H9 (cell line): ENCODE data around the gene SORBS1. TPM values are rescaled to one million over a fixed set of nuclear protein-coding genes. Genes with fewer than 3 reads are reported as not detected.

ENCODE experiments used
- DNase-seq: peaks from one replicate; pipeline ENCODE4 v3.0.0-alpha.2; 2017
- H2AFZ ChIP-seq: one replicate; pipeline ENCODE4 v1.6.1; 2013; ENCODE audit warnings: mild to moderate bottlenecking, low read length, control low read depth, moderate library complexity
- H2AK5ac ChIP-seq: 2 replicates; pipeline ENCODE4 v1.6.1; 2013; ENCODE audit warnings: low read length, control low read depth, mixed read lengths; ENCODE audit not compliant: insufficient read length
- H2BK120ac ChIP-seq: one replicate; pipeline ENCODE4 v1.6.1; 2013; ENCODE audit warnings: low read depth, mild to moderate bottlenecking, low read length, control low read depth, inconsistent platforms; ENCODE audit not compliant: poor library complexity, severe bottlenecking
- H2BK12ac ChIP-seq: 2 replicates; pipeline ENCODE4 v1.6.1; 2013; ENCODE audit warnings: low read length, control low read depth, mixed read lengths, low read depth; ENCODE audit not compliant: insufficient read length
- H2BK15ac ChIP-seq: 2 replicates; pipeline ENCODE4 v1.6.1; 2013; ENCODE audit warnings: low read depth, low read length, control low read depth
- H2BK20ac ChIP-seq: one replicate; pipeline ENCODE4 v1.6.1; 2013; ENCODE audit warnings: low read depth, mild to moderate bottlenecking, low read length, control low read depth, inconsistent platforms; ENCODE audit not compliant: poor library complexity, severe bottlenecking
- H2BK5ac ChIP-seq: 2 replicates; pipeline ENCODE4 v1.6.1; 2013; ENCODE audit warnings: low read length, control low read depth, mixed read lengths; ENCODE audit not compliant: insufficient read length
- H3K14ac ChIP-seq: 2 replicates; pipeline ENCODE4 v1.6.1; 2013; ENCODE audit warnings: low read length, control low read depth; ENCODE audit not compliant: insufficient read depth
- H3K18ac ChIP-seq: 2 replicates; pipeline ENCODE4 v1.6.1; 2013; ENCODE audit warnings: low read depth, mild to moderate bottlenecking, mixed read lengths, low read length, control low read depth; ENCODE audit not compliant: insufficient read length
- H3K23ac ChIP-seq: 2 replicates; pipeline ENCODE4 v1.6.1; 2013; ENCODE audit warnings: low read length, control low read depth, mixed read lengths, low read depth; ENCODE audit not compliant: insufficient read length
- H3K23me2 ChIP-seq: 2 replicates; pipeline ENCODE4 v1.6.1; 2013; ENCODE audit warnings: low read depth, mild to moderate bottlenecking, mixed read lengths, low read length, control low read depth; ENCODE audit not compliant: insufficient read length, poor library complexity, severe bottlenecking
- H3K27ac ChIP-seq: 2 replicates; pipeline ENCODE4 v1.5.1; 2013; ENCODE audit warnings: low read length, control low read depth, mixed read lengths, low read depth; ENCODE audit not compliant: insufficient read length
- H3K27me3 ChIP-seq: 2 replicates; pipeline ENCODE4 v1.6.1; 2013; ENCODE audit warnings: low read length, control low read depth, inconsistent platforms; ENCODE audit not compliant: insufficient read depth
- H3K4ac ChIP-seq: 2 replicates; pipeline ENCODE4 v1.6.1; 2013; ENCODE audit warnings: low read depth, mild to moderate bottlenecking, control low read depth, inconsistent platforms, low read length, moderate library complexity
- H3K4me1 ChIP-seq: 2 replicates; pipeline ENCODE4 v1.6.1; 2013; ENCODE audit warnings: low read length, control low read depth, inconsistent platforms; ENCODE audit not compliant: insufficient read depth
- H3K4me2 ChIP-seq: 2 replicates; pipeline ENCODE4 v1.6.1; 2013; ENCODE audit warnings: low read length, control low read depth, mixed read lengths; ENCODE audit not compliant: insufficient read length, insufficient read depth
- H3K56ac ChIP-seq: 2 replicates; pipeline ENCODE4 v1.6.1; 2013; ENCODE audit warnings: low read depth, mild to moderate bottlenecking, mixed read lengths, low read length, control low read depth; ENCODE audit not compliant: insufficient read length
- H3K79me1 ChIP-seq: 2 replicates; pipeline ENCODE4 v1.6.1; 2013; ENCODE audit warnings: low read depth, mild to moderate bottlenecking, moderate library complexity, low read length, control low read depth, inconsistent platforms; ENCODE audit not compliant: insufficient read depth, poor library complexity, severe bottlenecking
- H3K79me2 ChIP-seq: 2 replicates; pipeline ENCODE4 v1.6.1; 2013; ENCODE audit warnings: low read length, control low read depth, inconsistent platforms; ENCODE audit not compliant: insufficient read depth
- H3K9ac ChIP-seq: 2 replicates; pipeline ENCODE4 v1.6.1; 2013; ENCODE audit warnings: low read length, control low read depth, mixed read lengths; ENCODE audit not compliant: insufficient read length; ENCODE audit errors: extremely low read depth
- H3K9me3 ChIP-seq: one replicate; pipeline ENCODE4 v1.6.1; 2013; ENCODE audit warnings: low read depth, low read length, inconsistent platforms; ENCODE audit not compliant: control insufficient read depth
- H3T11ph ChIP-seq: one replicate; pipeline ENCODE4 v1.6.1; 2013; ENCODE audit warnings: mild to moderate bottlenecking, low read length, control low read depth, inconsistent platforms
- H4K20me1 ChIP-seq: one replicate; pipeline ENCODE4 v1.6.1; 2013; ENCODE audit not compliant: control insufficient read depth, insufficient read length, insufficient read depth
- H4K5ac ChIP-seq: 2 replicates; pipeline ENCODE4 v1.6.1; 2013; ENCODE audit warnings: low read depth, mild to moderate bottlenecking, mixed read lengths, low read length, control low read depth; ENCODE audit not compliant: insufficient read length
- H4K8ac ChIP-seq: replicated peaks from 2 replicates; pipeline ENCODE4 v1.6.1; 2013; ENCODE audit warnings: low read length, control low read depth, mixed read lengths, low read depth; ENCODE audit not compliant: insufficient read length
- H4K91ac ChIP-seq: 2 replicates; pipeline ENCODE4 v1.6.1; 2013; ENCODE audit warnings: low read depth, mild to moderate bottlenecking, moderate library complexity, mixed read lengths, low read length, control low read depth; ENCODE audit not compliant: insufficient read length
- H3K27ac Mint-ChIP-seq, 3 experiments: 2 replicates in 2 of 3; 3 replicates in 1 of 3; pipeline ENCODE4 v1.8.0; 2020 to 2021; ENCODE audit warnings: mixed read lengths in 3 of 3, mild to moderate bottlenecking in 1 of 3, moderate library complexity in 1 of 3
- H3K27me3 Mint-ChIP-seq: 2 replicates; pipeline ENCODE4 v1.8.0; 2021; ENCODE audit warnings: low read depth, mild to moderate bottlenecking, moderate library complexity, mixed read lengths
- H3K36me3 Mint-ChIP-seq, 3 experiments: 2 replicates in 2 of 3; 3 replicates in 1 of 3; pipeline ENCODE4 v1.8.0; 2020 to 2021; ENCODE audit warnings: low read depth in 3 of 3, mixed read lengths in 3 of 3; ENCODE audit not compliant: insufficient read depth in 1 of 3
- H3K4me1 Mint-ChIP-seq, 2 experiments: 2 replicates each; pipeline ENCODE4 v1.8.0; 2020; ENCODE audit warnings: mixed read lengths in 2 of 2
- H3K4me3 Mint-ChIP-seq, 2 experiments: 2 replicates in 1 of 2; 3 replicates in 1 of 2; pipeline ENCODE4 v1.8.0; 2020 to 2021; ENCODE audit warnings: mild to moderate bottlenecking in 2 of 2, mixed read lengths in 2 of 2, moderate library complexity in 1 of 2
- H3K9me3 Mint-ChIP-seq, 2 experiments: 2 replicates in 1 of 2; 3 replicates in 1 of 2; pipeline ENCODE4 v1.8.0; 2020; ENCODE audit warnings: mild to moderate bottlenecking in 2 of 2, mixed read lengths in 2 of 2, moderate library complexity in 1 of 2
- CTCF ChIP-seq: fragments of 200-600 bp; sonication (generic); conservative IDR thresholded peaks from 3 replicates; pipeline ENCODE4 v1.8.0; 2021; ENCODE audit warnings: antibody characterized with exemption, mild to moderate bottlenecking
- WGBS: extraction: QIAGEN DNeasy Blood & Tissue Kit; methylation state at CpG from one replicate; pipeline ENCODE4 v1.1.7; 2013; ENCODE audit warnings: missing lambda C conversion rate, low lambda C conversion rate, mixed read lengths; ENCODE audit not compliant: insufficient read length; ENCODE audit errors: extremely low coverage; 5-methylcytosine and 5-hydroxymethylcytosine counted together
- total RNA-seq: library from RNA; stranded (reverse); gene quantifications from 2 replicates; pipeline ENCODE4 v1.2.1, GENCODE V29; 2021

The SORBS1 gene
- total RNA-seq, 1 experiment from 2014 or later = 24.3 TPM

DNA sequence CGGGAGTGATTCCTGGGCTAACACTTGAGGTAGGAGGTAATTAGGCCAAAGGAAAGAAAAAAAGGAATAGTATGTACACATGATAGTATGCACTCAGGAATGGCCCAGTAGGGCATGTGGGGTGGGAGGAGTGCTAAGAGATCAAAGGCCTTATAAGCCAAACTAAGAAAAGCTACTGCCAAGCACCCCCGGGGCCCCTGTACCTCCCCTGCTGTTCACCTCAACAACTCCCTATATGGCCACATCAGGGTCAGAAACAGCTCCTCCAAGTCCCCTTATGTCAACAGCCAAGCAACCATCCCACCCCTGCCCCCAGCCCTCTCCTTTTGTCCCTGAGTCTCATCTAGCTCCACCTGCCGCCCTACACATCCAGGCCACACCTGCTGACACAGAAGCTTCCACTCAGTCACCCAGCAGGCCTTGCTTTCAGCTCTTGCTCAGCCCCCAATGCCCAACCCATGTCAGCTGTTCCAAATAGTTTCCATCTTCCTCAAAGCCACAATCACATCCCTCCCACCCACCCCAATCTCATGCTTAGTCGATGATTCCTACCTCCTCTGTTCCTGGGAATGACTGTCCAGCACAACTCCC, 80.2 kb downstream of the SORBS1 start:
- H3K79me1 ChIP-seq = no peaks in the 10 kb centered on the region
- peaks cover 10% of the 10 kb centered on the region; the same call in 1 of the 2 replicates for H3K4me1 ChIP-seq
- Mint-ChIP-seq H3K27ac (peak overlapping the region in 1 of 3 experiments; percentile 61; a peak in 3 of 7 replicates), H3K4me3 (no peak overlapping the region), H3K36me3 (peaks cover 3 to 20% (median 5%) of the 10 kb centered on the region in 3 experiments; a peak in 4 of 7 replicates), H3K27me3 (no peaks in the 10 kb centered on the region), H3K9me3 (no peaks in the 10 kb centered on the region), H3K4me1 (peaks cover 42 to 53% of the 10 kb centered on the region in 2 experiments)
- no peak overlapping the region for H2BK15ac ChIP-seq
- WGBS = no CpG with 5 or more reads among the region's 4 CpGs
- peak; percentile 42 for DNase-seq
- H3K9me3 ChIP-seq = no peaks in the 10 kb centered on the region
- no peaks in the 10 kb centered on the region for H3K27me3 ChIP-seq
- H3K14ac ChIP-seq = peak overlapping the region; percentile 58; the same call in 1 of the 2 replicates
- no peak overlapping the region for H4K91ac ChIP-seq
- H4K5ac ChIP-seq = no peak overlapping the region
- no peak overlapping the region for H2BK5ac ChIP-seq
- no peaks in the 10 kb centered on the region for H3K23me2 ChIP-seq
- no peak overlapping the region for H3K4ac ChIP-seq
- H3K18ac ChIP-seq = peak overlapping the region; percentile 61
- H4K8ac ChIP-seq = no peak overlapping the region
- H3K23ac ChIP-seq = no peak overlapping the region
- no peak for TF ChIP-seq CTCF
- H2AK5ac ChIP-seq = peak overlapping the region; percentile 33
- H3T11ph ChIP-seq = no peak overlapping the region
- H3K27ac ChIP-seq = peak overlapping the region; percentile 13
- peak overlapping the region; percentile 27 for H3K56ac ChIP-seq
- H3K9ac ChIP-seq = no peak overlapping the region
- H3K79me2 ChIP-seq = peaks cover 2% of the 10 kb centered on the region; the same call in 1 of the 2 replicates
- H2BK12ac ChIP-seq = no peak overlapping the region
- H2BK20ac ChIP-seq = no peak overlapping the region
- H2BK120ac ChIP-seq = no peak overlapping the region
- H3K4me2 ChIP-seq = no peak overlapping the region
- H2AFZ ChIP-seq = no peak overlapping the region
- no peaks in the 10 kb centered on the region for H4K20me1 ChIP-seq
